Measurements from ENCODE around the gene SERF1B. TPM values are rescaled to one million over a fixed set of nuclear protein-coding genes. Genes with fewer than 3 reads are reported as not detected.
"Not testable (repeated sequence)": the region's sequence is repeated elsewhere in the genome, so short reads cannot be mapped to it uniquely, and the experiment has no call there.

Gene SERF1B
- total and polyA plus RNA-seq, 2 of the 4 experiments (the other 2 are of a cell fraction) = 10.4 to 27.1 TPM

- H3K4ac ChIP-seq (ENCODE audit: low read depth, low read length); H3K9me1 ChIP-seq (ENCODE audit: insufficient read depth, low read length); DNase-seq; H3K27ac ChIP-seq (ENCODE audit: insufficient read depth, low read length); H3K9me3 ChIP-seq (ENCODE audit: control insufficient read depth, insufficient read depth, low read length); H2BK20ac ChIP-seq (ENCODE audit: low read depth, low read length); BruUV-seq (replicated peaks); H3K79me1 ChIP-seq (ENCODE audit: low read depth in 1 of 2, low read length in 2 of 2); H3K4me1 ChIP-seq (ENCODE audit: control insufficient read depth, insufficient read depth, low read length); H4K5ac ChIP-seq (ENCODE audit: low read depth, low read length); H2BK5ac ChIP-seq (ENCODE audit: low read depth, low read length, poor library complexity, severe bottlenecking); H4K8ac ChIP-seq (ENCODE audit: low read depth in 2 of 2, low read length in 2 of 2); H4K91ac ChIP-seq (ENCODE audit: insufficient read depth, low read depth, low read length); POLR2A ChIA-PET (ENCODE audit: unreplicated experiment); H2AFZ ChIP-seq (replicated peaks; ENCODE audit: low read length, poor library complexity); H2AK9ac ChIP-seq (replicated peaks; ENCODE audit: low read depth, low read length, poor library complexity); in situ Hi-C loops (cut with MboI; ENCODE audit: low sequenced_read_pairs); H3K9ac ChIP-seq (ENCODE audit: low read depth, low read length); intact Hi-C loops (cut with micrococcal nuclease); H3K56ac ChIP-seq (ENCODE audit: extremely low read depth, insufficient read depth, low read length); H4K20me1 ChIP-seq (ENCODE audit: insufficient read depth, low read length); dilution Hi-C loops (cut with HindIII; ENCODE audit: low sequenced_read_pairs, unreplicated experiment); H3K36me3 ChIP-seq (ENCODE audit: control insufficient read depth, insufficient read depth, low read length); H3K14ac ChIP-seq (replicated peaks; ENCODE audit: low read depth, low read length); H3K27me3 ChIP-seq (ENCODE audit: control insufficient read depth, insufficient read depth, low read length); H2BK120ac ChIP-seq (ENCODE audit: low read depth, low read length); ATAC-seq (ENCODE audit: low read depth); H2AK5ac ChIP-seq (ENCODE audit: low read depth, low read length); CTCF ChIA-PET; H3K18ac ChIP-seq (ENCODE audit: low read depth, low read length); H3K23ac ChIP-seq (ENCODE audit: low read depth, low read length); H3K4me2 ChIP-seq (ENCODE audit: low read depth, low read length); H3K4me3 ChIP-seq (ENCODE audit: insufficient read depth, low read depth, low read length); H2BK15ac ChIP-seq (ENCODE audit: low read depth, low read length): not testable (repeated sequence)
- WGBS, 2 experiments (ENCODE audit: extremely low coverage in 2 of 2, insufficient read length in 1 of 2) = no CpG with 5 or more reads among the region's 1 CpG
Observed at GRCh38 chr5:69995535-69995934, 29.5 kb upstream of the SERF1B start.

DNA sequence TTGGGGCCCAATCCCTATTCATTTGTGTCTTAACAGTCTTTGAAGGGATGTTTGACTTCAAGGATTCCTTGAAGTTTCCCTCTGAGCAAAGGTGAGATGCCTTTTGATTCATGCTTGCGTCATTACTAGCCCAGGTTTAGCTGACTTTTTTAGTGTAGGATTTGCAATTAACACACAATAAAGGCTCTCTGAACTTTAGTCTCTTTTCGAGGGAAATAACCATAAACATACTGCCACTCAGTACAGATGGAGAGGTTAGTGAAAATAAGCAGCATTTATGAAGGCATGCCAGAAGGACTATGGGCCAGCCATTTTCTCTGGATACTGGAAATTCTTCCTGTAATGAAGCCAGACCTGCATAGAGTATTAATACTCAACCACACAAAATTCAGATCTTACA lies 4.4 kb upstream of the SERF1B start:
- H3K9me1 ChIP-seq (ENCODE audit: insufficient read depth, low read length); H3K56ac ChIP-seq (ENCODE audit: extremely low read depth, insufficient read depth, low read length); H3K4me1 ChIP-seq (ENCODE audit: control insufficient read depth, insufficient read depth, low read length); H4K5ac ChIP-seq (ENCODE audit: low read depth, low read length); H4K91ac ChIP-seq (ENCODE audit: insufficient read depth, low read depth, low read length); H2BK5ac ChIP-seq (ENCODE audit: low read depth, low read length, poor library complexity, severe bottlenecking); H3K9me3 ChIP-seq (ENCODE audit: control insufficient read depth, insufficient read depth, low read length); H3K18ac ChIP-seq (ENCODE audit: low read depth, low read length); H4K8ac ChIP-seq (ENCODE audit: low read depth in 2 of 2, low read length in 2 of 2); H3K14ac ChIP-seq (replicated peaks; ENCODE audit: low read depth, low read length); dilution Hi-C loops (cut with HindIII; ENCODE audit: low sequenced_read_pairs, unreplicated experiment); H2AK9ac ChIP-seq (replicated peaks; ENCODE audit: low read depth, low read length, poor library complexity); H2BK120ac ChIP-seq (ENCODE audit: low read depth, low read length); DNase-seq; H2AK5ac ChIP-seq (ENCODE audit: low read depth, low read length); ATAC-seq (ENCODE audit: low read depth); H3K9ac ChIP-seq (ENCODE audit: low read depth, low read length); H3K4me3 ChIP-seq (ENCODE audit: insufficient read depth, low read depth, low read length); BruUV-seq (replicated peaks); H4K20me1 ChIP-seq (ENCODE audit: insufficient read depth, low read length); intact Hi-C loops (cut with micrococcal nuclease); H3K4me2 ChIP-seq (ENCODE audit: low read depth, low read length); POLR2A ChIA-PET (ENCODE audit: unreplicated experiment); H3K4ac ChIP-seq (ENCODE audit: low read depth, low read length); CTCF ChIA-PET; H3K27ac ChIP-seq (ENCODE audit: insufficient read depth, low read length); H3K79me1 ChIP-seq (ENCODE audit: low read depth in 1 of 2, low read length in 2 of 2); H3K36me3 ChIP-seq (ENCODE audit: control insufficient read depth, insufficient read depth, low read length); H2AFZ ChIP-seq (replicated peaks; ENCODE audit: low read length, poor library complexity); H2BK15ac ChIP-seq (ENCODE audit: low read depth, low read length); H3K23ac ChIP-seq (ENCODE audit: low read depth, low read length); in situ Hi-C loops (cut with MboI; ENCODE audit: low sequenced_read_pairs); H3K27me3 ChIP-seq (ENCODE audit: control insufficient read depth, insufficient read depth, low read length); H2BK20ac ChIP-seq (ENCODE audit: low read depth, low read length): not testable (repeated sequence)
- no CpG with 5 or more reads among the region's 2 CpGs for WGBS, 2 experiments (ENCODE audit: extremely low coverage in 2 of 2, insufficient read length in 1 of 2)
